ENCODE data around the gene STIM2.

STIM2 gene

DNA sequence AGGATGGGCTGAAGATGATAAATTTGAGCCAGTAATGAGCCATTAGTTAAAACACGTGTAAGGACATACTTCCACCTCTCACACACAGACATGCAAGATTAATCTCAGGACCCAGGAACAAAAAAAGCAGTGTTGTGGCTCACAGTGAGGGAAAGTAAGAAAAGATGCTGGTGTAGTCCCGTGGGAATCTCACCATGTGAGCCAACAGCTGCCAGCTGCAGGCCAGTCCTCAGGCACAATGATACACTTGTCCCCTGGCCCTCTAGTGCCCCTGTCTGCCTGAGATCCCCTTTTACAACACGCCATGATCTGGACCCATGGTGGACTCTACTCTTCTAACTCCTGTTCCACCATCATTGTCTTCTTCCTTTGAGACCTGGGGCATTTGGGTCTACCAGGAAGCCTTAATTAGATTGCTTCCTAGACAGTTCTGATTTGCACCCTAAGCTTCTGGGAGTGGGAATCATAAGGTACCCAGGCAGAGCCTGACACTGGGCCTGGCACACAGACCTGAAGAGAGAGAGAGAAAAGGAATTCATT lies 194.7 kb downstream of the STIM2 start:
- ChIA-PET POLR2A (ENCODE audit: low non-redundant PET) (no interaction called here), CTCF (interaction anchor here (0.6 to 1.0 kb wide), 3 partner anchors 30 to 673 kb away, joined by 3 read pairs; no protein-coding TSS in a partner anchor)
- no peak for DNase-seq (ENCODE audit: low spot score)
- H3K27ac ChIP-seq = no peak overlapping the region
- TF ChIP-seq, protein P1, sequence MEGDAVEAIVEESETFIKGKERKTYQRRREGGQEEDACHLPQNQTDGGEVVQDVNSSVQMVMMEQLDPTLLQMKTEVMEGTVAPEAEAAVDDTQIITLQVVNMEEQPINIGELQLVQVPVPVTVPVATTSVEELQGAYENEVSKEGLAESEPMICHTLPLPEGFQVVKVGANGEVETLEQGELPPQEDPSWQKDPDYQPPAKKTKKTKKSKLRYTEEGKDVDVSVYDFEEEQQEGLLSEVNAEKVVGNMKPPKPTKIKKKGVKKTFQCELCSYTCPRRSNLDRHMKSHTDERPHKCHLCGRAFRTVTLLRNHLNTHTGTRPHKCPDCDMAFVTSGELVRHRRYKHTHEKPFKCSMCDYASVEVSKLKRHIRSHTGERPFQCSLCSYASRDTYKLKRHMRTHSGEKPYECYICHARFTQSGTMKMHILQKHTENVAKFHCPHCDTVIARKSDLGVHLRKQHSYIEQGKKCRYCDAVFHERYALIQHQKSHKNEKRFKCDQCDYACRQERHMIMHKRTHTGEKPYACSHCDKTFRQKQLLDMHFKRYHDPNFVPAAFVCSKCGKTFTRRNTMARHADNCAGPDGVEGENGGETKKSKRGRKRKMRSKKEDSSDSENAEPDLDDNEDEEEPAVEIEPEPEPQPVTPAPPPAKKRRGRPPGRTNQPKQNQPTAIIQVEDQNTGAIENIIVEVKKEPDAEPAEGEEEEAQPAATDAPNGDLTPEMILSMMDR (conservative IDR thresholded peaks at IDR 0.05; ENCODE audit: low read depth) = no peak

DNA sequence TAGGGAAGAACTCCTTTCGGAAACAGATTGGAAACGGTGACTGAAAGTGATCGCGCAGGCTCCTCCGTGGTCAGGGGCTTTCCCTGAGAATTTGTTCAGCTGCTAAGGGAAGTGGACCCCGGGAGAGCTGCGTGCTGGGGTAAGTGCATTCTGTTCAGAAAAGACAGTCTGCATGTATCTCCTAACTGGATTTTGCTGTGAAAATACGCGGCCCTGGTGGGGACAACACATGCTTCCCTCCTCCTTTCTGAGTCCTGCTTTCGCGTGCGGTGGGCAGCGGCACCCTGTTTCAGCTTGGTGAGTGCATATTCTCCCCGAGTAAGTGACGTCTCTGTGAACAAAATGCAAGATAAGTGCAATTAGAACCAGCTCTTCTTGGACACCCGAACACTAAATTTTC lies 195.6 kb downstream of the STIM2 start:
- no peak for DNase-seq (ENCODE audit: low spot score)
- H3K27ac ChIP-seq = no peak overlapping the region
- POLR2A ChIA-PET (ENCODE audit: low non-redundant PET) = no interaction called here
- CTCF ChIA-PET = interaction anchor here (0.8 kb wide), 1 partner anchor 123 kb away, joined by 3 read pairs; no protein-coding TSS in a partner anchor
- TF ChIP-seq, protein P1 (conservative IDR thresholded peaks at IDR 0.05; ENCODE audit: low read depth) = no peak

DNA sequence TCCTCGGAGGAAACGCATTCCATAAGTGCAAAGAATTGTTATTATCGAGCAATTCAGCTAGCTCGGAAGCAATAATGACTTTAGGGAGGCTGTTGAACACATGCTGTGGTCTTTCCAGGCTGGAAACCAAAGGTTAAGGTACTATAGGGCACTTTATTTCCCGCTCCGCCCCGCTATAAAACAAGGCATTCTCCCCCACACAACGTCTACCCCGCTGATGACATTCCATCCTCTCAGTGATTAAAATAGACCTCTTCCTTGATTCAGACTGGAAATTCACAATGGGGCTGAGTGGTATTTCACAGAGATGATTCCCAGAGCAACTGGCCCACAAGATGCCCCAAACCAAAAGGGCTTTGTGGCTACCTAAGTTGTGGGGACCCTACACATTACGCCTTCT lies 196.4 kb downstream of the STIM2 start:
- DNase-seq (ENCODE audit: low spot score) = no peak
- ChIA-PET CTCF (no interaction called here), POLR2A (ENCODE audit: low non-redundant PET) (interaction anchor here (0.6 kb wide), 1 partner anchor 1018 kb away, joined by 5 read pairs; no protein-coding TSS in a partner anchor)
- no peak overlapping the region for H3K27ac ChIP-seq
- TF ChIP-seq, protein P1 (conservative IDR thresholded peaks at IDR 0.05; ENCODE audit: low read depth) = no peak

DNA sequence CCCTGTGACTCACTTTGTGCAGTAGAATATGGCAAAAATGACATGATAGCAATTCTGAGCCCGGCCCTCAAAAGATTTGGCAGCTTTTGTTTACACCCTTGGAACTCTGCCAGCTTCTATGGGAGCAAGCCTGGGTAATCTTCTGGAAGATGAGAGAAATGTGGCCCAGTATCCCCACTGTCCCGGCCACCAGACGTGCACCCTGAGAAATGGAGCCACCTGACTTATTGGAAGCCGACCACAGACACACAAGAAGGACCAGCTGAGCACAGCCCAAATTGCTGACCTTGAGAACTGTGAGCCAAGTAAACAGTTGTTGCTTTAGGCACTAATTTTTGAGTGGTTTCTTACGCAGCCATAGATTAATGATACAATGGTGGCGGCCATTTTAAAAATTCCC lies 197.0 kb downstream of the STIM2 start:
- H3K27ac ChIP-seq = no peak overlapping the region
- TF ChIP-seq, protein P1 (conservative IDR thresholded peaks at IDR 0.05; ENCODE audit: low read depth) = no peak
- DNase-seq (ENCODE audit: low spot score) = no peak
- ChIA-PET POLR2A (ENCODE audit: low non-redundant PET) (no interaction called here), CTCF (no interaction called here)

DNA sequence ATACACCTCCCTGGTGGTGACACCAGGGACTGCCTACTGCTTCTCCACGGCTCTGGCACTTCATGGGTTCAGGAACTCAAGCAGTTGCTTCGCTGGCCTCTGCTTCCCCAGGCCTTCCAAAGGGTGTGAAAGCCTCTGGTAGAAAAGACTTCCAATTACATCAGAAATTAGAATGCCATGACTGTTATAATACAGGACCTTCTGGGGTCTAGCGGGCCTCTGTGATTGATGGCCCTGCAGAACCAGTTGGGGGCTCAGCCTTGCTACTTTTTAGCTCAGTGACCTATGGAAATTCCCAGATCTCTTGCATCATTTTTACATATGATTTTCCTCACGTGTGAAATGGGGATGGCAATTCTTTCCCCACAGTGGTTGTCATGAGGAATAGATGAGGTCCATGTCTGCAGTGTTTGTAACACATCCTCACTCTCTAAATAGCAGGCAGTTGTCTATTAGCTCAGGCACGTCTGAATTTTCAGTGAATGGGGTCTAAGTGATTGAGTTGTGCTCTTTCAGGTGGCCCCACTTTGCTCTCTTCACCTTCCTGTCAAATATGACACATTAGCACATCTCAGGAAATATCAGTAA lies 198.3 kb downstream of the STIM2 start:
- DNase-seq (ENCODE audit: low spot score) = no peak
- no peak overlapping the region for H3K27ac ChIP-seq
- TF ChIP-seq, protein P1 (conservative IDR thresholded peaks at IDR 0.05; ENCODE audit: low read depth) = no peak
- ChIA-PET CTCF (no interaction called here), POLR2A (ENCODE audit: low non-redundant PET) (no interaction called here)

DNA sequence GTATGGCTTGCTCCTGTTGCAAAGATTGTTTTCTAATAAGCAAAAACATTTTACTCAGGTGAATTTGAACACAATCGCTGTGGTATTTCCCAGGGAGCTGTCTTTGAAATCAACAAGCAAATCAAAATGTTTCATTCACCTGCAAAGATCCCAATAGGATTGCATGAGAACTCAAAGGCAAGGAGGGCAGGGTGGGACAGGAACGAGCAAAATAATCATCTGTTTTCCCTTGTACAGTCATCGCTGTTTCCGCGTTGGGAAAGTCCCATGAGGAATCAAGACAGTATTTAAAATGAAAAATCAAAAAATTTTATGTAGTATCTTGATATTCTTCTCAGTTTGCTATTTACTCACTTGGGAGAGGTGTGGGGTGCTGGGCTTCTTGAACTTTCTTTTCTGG lies 198.8 kb downstream of the STIM2 start:
- TF ChIP-seq, protein P1 (conservative IDR thresholded peaks at IDR 0.05; ENCODE audit: low read depth) = no peak
- CTCF ChIA-PET = no interaction called here
- no peak for DNase-seq (ENCODE audit: low spot score)
- no peak overlapping the region for H3K27ac ChIP-seq
- POLR2A ChIA-PET (ENCODE audit: low non-redundant PET) = no interaction called here

Data from RWPE1 (cell line).